ENCODE measurements around the gene RBMS3.

Gene RBMS3

DNA sequence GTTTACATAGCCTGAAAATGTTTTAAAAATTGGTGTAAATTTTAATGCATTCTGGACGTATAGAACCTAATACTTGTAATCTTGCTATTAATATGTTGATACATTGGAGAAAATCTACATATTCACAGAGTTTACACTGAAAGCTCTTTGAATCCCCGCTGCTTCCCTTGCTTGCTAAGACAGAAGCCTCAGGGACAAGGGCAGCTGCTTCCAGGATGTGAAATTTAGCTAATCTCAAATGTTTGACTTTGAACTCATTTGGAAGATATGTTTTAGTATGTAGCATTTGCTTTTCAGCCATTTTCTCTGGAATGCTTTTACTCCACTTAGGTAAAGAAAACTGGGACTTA lies 172.0 kb downstream of the RBMS3 start:
- TF ChIP-seq, protein P1, sequence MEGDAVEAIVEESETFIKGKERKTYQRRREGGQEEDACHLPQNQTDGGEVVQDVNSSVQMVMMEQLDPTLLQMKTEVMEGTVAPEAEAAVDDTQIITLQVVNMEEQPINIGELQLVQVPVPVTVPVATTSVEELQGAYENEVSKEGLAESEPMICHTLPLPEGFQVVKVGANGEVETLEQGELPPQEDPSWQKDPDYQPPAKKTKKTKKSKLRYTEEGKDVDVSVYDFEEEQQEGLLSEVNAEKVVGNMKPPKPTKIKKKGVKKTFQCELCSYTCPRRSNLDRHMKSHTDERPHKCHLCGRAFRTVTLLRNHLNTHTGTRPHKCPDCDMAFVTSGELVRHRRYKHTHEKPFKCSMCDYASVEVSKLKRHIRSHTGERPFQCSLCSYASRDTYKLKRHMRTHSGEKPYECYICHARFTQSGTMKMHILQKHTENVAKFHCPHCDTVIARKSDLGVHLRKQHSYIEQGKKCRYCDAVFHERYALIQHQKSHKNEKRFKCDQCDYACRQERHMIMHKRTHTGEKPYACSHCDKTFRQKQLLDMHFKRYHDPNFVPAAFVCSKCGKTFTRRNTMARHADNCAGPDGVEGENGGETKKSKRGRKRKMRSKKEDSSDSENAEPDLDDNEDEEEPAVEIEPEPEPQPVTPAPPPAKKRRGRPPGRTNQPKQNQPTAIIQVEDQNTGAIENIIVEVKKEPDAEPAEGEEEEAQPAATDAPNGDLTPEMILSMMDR (IDR thresholded peaks at IDR 0.05; ENCODE audit: low read depth, low read length, missing control alignments), result no peak
- H3K4me3 ChIP-seq (replicated peaks; ENCODE audit: low read depth, low read length), result no peak overlapping the region
- DNase-seq (ENCODE audit: extremely low read depth, low read depth), result no peak

DNA sequence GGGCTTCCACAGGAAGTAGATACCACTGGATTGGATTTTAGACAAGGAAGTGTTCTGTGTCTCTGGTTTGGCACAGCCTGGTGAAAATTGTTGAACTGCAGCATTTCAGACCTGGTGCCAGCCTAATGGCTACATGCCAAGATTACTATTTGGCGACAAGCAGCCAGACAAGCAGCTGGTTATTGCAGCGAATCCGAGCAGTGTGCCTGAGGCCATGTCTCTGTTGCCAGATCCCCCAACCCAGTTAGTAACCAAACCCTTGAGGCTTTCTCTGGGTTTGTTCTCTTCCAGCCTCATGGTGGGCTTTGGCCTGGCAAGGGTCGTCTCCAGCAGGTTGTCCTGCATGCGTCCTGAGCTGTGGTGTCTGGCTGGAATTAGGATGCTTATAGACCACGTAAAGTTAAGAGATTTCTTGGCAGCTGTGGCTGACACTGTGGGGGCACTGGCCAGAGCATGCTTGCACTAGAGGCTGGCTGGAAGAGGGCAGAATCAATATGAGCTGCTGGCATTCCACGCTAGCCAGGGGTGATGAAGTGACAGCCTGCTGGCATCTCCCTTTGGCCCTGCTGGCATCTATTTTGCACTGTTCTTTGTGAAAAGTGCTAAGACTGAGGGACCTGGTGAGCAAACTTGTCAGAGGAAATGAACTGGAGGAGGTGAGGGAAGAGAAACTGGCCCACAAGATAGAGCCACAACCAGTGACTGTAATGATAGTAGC lies 172.6 kb downstream of the RBMS3 start:
- H3K4me3 ChIP-seq (replicated peaks; ENCODE audit: low read depth, low read length), result no peak overlapping the region
- TF ChIP-seq, protein P1 (IDR thresholded peaks at IDR 0.05; ENCODE audit: low read depth, low read length, missing control alignments), result no peak
- DNase-seq (ENCODE audit: extremely low read depth, low read depth), result no peak

DNA sequence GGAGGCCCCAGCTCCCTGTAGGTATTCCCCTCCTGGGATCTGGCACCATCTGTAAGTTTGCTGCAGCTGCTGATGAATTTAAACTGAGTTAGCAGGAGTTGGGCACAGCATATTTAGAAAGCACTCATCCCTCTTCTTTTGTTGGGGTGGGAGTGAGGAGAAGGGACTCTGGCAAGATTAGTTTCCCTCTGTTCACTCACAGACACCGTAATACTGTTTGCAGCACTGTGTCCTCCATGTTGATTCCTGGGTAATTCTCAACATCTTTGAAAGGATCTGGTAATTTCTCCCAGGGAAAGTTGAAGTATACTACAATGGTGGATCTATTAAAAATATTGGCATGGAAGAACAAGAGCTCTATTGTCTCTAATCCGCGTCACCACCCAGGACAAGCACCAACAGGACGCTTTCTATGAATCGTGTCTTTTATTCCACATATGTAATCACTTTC lies 173.3 kb downstream of the RBMS3 start:
- no peak overlapping the region for H3K4me3 ChIP-seq (replicated peaks; ENCODE audit: low read depth, low read length)
- TF ChIP-seq, protein P1 (IDR thresholded peaks at IDR 0.05; ENCODE audit: low read depth, low read length, missing control alignments), result no peak
- no peak for DNase-seq (ENCODE audit: extremely low read depth, low read depth)

DNA sequence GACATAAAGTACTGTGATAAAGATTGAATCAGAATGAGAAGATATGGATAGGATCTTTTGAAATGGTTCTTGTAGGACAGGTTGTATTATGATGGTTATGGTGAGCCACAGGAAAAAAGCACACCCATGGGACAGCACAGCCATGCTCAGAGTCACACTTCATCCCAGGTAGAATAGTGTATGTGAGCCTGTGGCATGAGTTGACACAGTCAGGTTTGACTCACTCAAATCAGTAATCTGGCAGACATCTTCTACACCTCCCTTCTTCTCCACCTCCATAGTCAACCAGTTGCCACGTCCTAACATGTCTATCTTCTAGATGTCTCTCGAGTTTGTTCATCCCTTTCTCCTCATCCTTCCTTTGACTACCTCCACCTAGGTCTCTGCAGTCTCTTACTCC lies 176.0 kb downstream of the RBMS3 start:
- no peak for DNase-seq (ENCODE audit: extremely low read depth, low read depth)
- no peak overlapping the region for H3K4me3 ChIP-seq (replicated peaks; ENCODE audit: low read depth, low read length)
- TF ChIP-seq, protein P1 (IDR thresholded peaks at IDR 0.05; ENCODE audit: low read depth, low read length, missing control alignments), result no peak

DNA sequence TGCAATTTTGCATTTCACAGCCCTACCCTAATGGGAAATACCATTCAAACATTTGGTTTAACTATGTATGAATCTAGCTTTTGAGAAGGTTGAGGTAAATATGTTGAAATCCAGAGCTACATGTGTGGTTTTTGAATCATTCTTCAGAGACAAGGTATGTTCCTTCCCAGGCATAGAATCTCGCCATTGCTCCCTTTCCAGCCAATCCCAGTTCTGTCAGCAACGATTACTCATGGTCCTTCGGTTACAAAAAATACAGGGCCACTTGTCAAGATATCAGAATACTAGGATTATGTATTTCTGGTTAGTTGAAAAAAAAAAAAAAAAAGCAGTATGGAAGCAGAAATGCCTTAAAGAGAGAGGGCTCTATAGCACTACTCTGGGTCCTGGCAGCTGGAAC lies 182.4 kb downstream of the RBMS3 start:
- no peak overlapping the region for H3K4me3 ChIP-seq (replicated peaks; ENCODE audit: low read depth, low read length)
- TF ChIP-seq, protein P1 (IDR thresholded peaks at IDR 0.05; ENCODE audit: low read depth, low read length, missing control alignments), result no peak

DNA sequence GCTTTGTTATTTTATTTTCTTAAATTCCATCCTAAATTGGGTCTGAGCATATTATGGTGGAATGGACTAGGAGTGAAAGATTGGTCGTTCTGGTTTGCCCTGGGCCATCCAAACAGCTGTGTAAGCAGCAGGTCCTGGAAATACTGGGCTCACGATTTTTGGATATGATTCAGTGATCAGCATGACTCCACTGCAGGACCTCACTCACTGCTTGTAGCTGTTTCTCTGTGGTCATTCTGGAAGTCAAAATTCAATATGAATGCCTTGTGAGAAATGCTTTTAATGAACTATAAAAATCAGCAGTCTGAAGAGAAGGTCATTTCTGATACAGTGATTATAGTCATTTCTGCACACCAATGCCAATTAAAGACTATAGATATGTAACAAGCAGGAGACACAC lies 185.0 kb downstream of the RBMS3 start:
- TF ChIP-seq, protein P1 (IDR thresholded peaks at IDR 0.05; ENCODE audit: low read depth, low read length, missing control alignments), result no peak
- DNase-seq (ENCODE audit: extremely low read depth, low read depth), result no peak
- H3K4me3 ChIP-seq (replicated peaks; ENCODE audit: low read depth, low read length), result no peak overlapping the region

More for the DNA sequence above, 182.4 kb downstream of the RBMS3 start:
- no peak for DNase-seq (ENCODE audit: extremely low read depth, low read depth)

DNA sequence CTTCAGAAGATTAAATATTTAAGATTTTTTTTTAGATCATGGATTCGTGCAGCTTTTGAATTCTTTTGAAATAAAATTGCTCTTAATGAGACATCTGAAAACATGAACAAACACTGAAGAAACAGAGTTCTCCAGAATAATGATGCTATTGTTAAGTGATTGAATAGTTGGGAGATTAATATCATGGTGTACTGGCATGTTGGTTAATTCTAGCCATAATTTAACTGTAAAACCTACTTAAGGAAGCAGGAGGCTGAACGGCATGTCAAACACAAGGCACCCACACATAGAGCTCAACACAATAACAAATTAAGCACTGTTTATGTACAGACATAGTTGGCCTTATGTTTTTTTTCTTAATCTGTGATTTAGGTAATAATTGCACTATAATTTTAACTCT lies 185.6 kb downstream of the RBMS3 start:
- H3K4me3 ChIP-seq (replicated peaks; ENCODE audit: low read depth, low read length), result no peak overlapping the region
- TF ChIP-seq, protein P1 (IDR thresholded peaks at IDR 0.05; ENCODE audit: low read depth, low read length, missing control alignments), result no peak
- no peak for DNase-seq (ENCODE audit: extremely low read depth, low read depth)

All from HFF-Myc (cell line).